Caco-2 (cell line): ENCODE measurements around the gene TXNDC17. TPM values are rescaled to one million over a fixed set of nuclear protein-coding genes. Genes with fewer than 3 reads are reported as not detected.

Experiments used
- BruUV-seq: library from RNA; stranded (reverse); fragments of 400-500 nt; replicated peaks from 2 replicates; lab custom pipeline; 2021; lab: Mats Ljungman, UMichigan
- CTCF ChIA-PET: fragments of 300-600 bp; sonication (Branson Sonifier 250); formaldehyde crosslinking; loops from one replicate; lab custom pipeline; 2022; ENCODE audit warnings: antibody characterized with exemption; lab: Charles Lee
- POLR2A ChIA-PET: fragments of 300-600 bp; sonication (Branson Sonifier 250); formaldehyde crosslinking; loops from one replicate; lab custom pipeline; 2022; ENCODE audit warnings: antibody characterized with exemption; lab: Charles Lee
- DNase-seq, 2 experiments: peaks; one replicate each; pipeline versions ENCODE4 v3.0.0 to v3.0.0-alpha.2; 2020 to 2022
- H3K27me3 ChIP-seq: replicated peaks from 2 replicates; pipeline ENCODE4 v1.6.0; 2011; ENCODE audit warnings: low read length; ENCODE audit not compliant: control insufficient read depth, insufficient read depth
- H3K36me3 ChIP-seq: 2 replicates; pipeline ENCODE4 v1.5.1; 2011; ENCODE audit warnings: low read length; ENCODE audit not compliant: control insufficient read depth, insufficient read depth
- H3K4me1 ChIP-seq: fragments of 250-450 bp; sonication (Bioruptor Pico); 2 replicates; pipeline ENCODE4 v1.5.1; 2020; ENCODE audit warnings: mild to moderate bottlenecking
- H3K4me3 ChIP-seq: 2 replicates; pipeline ENCODE4 v1.5.1; 2011; ENCODE audit warnings: low read depth, mild to moderate bottlenecking, control low read depth, low read length
- H3K9me3 ChIP-seq: fragments of 250-450 bp; sonication (Bioruptor Pico); 2 replicates; pipeline ENCODE4 v1.5.1; 2020; ENCODE audit warnings: mild to moderate bottlenecking, moderate library complexity
- H3K27ac Mint-ChIP-seq: one replicate; pipeline ENCODE4 v1.8.0; 2022; ENCODE audit warnings: mixed read lengths; ENCODE audit not compliant: unreplicated experiment
- H3K27me3 Mint-ChIP-seq: one replicate; pipeline ENCODE4 v1.8.0; 2022; ENCODE audit warnings: mixed read lengths; ENCODE audit not compliant: insufficient read depth, unreplicated experiment
- H3K36me3 Mint-ChIP-seq: one replicate; pipeline ENCODE4 v1.8.0; 2022; ENCODE audit warnings: mild to moderate bottlenecking, mixed read lengths; ENCODE audit not compliant: insufficient read depth, unreplicated experiment
- H3K4me1 Mint-ChIP-seq: one replicate; pipeline ENCODE4 v1.8.0; 2022; ENCODE audit warnings: low read depth, mixed read lengths; ENCODE audit not compliant: unreplicated experiment
- H3K4me3 Mint-ChIP-seq: one replicate; pipeline ENCODE4 v1.8.0; 2022; ENCODE audit warnings: mild to moderate bottlenecking, moderate library complexity, mixed read lengths; ENCODE audit not compliant: unreplicated experiment
- H3K9me3 Mint-ChIP-seq: one replicate; pipeline ENCODE4 v1.8.0; 2022; ENCODE audit warnings: mixed read lengths; ENCODE audit not compliant: unreplicated experiment
- CTCF ChIP-seq, 2 experiments: fragments of 200-600 bp in 1 of 2; IDR thresholded peaks; 1 replicate in 1 of 2; 2 replicates in 1 of 2; pipeline versions ENCODE4 v1.5.1 to v1.8.0; 2011 to 2022; ENCODE audit warnings: antibody characterized with exemption in 1 of 2, control low read depth in 1 of 2, inconsistent platforms in 1 of 2, low read depth in 1 of 2, low read length in 1 of 2, mild to moderate bottlenecking in 1 of 2, moderate library complexity in 1 of 2; ENCODE audit not compliant: insufficient read depth in 1 of 2, severe bottlenecking in 1 of 2, unreplicated experiment in 1 of 2
- intact Hi-C: fragments of 100-400 bp; cut with micrococcal nuclease; formaldehyde crosslinking; loops from one replicate; pipeline ENCODE4 v1.10.0; 2022; ENCODE audit not compliant: unreplicated experiment
- total RNA-seq: library from RNA; stranded (reverse); gene quantifications from 2 replicates; pipeline ENCODE4 v1.2.3, GENCODE V29; 2022

TXNDC17 gene
- total RNA-seq, 1 experiment from 2014 or later = 59.1 TPM

- BruUV-seq = no TSS peak
- H3K4me1 Mint-ChIP-seq = no peaks in the 10 kb centered on the region
- POLR2A ChIA-PET = no interaction called here
- Histone ChIP-seq H3K4me3 (no peak overlapping the region), H3K9me3 (no peaks in the 10 kb centered on the region), H3K36me3 (no peaks in the 10 kb centered on the region), H3K4me1 (no peaks in the 10 kb centered on the region), H3K27me3 (no peaks in the 10 kb centered on the region)
- no peak overlapping the region for H3K4me3 Mint-ChIP-seq
- intact Hi-C loops = no loop called here
- no peaks in the 10 kb centered on the region for H3K27me3 Mint-ChIP-seq
- no peaks in the 10 kb centered on the region for H3K36me3 Mint-ChIP-seq
- no peaks in the 10 kb centered on the region for H3K9me3 Mint-ChIP-seq
- H3K27ac Mint-ChIP-seq = no peak overlapping the region
- DNase-seq = no peak
- TF ChIP-seq CTCF (IDR thresholded peaks at IDR 0.05; ENCODE audit: insufficient read depth in 1 of 2, low read depth in 1 of 2, low read length in 1 of 2, severe bottlenecking in 1 of 2, unreplicated experiment in 1 of 2) = no peak
- CTCF ChIA-PET = no interaction called here
These were observed 44.3 kb downstream of the TXNDC17 start for GRCh38 chr17:6684881-6685767.

GRCh38 chr17:6686026-6686425, 45.2 kb downstream of the TXNDC17 start:
- no peaks in the 10 kb centered on the region for H3K4me1 Mint-ChIP-seq
- Histone ChIP-seq H3K4me1 (no peaks in the 10 kb centered on the region), H3K27me3 (no peaks in the 10 kb centered on the region), H3K4me3 (no peak overlapping the region), H3K36me3 (no peaks in the 10 kb centered on the region), H3K9me3 (no peaks in the 10 kb centered on the region)
- no peak overlapping the region for H3K4me3 Mint-ChIP-seq
- H3K27me3 Mint-ChIP-seq = no peaks in the 10 kb centered on the region
- ChIA-PET POLR2A (no interaction called here), CTCF (no interaction called here)
- TF ChIP-seq CTCF (IDR thresholded peaks at IDR 0.05; ENCODE audit: insufficient read depth in 1 of 2, low read depth in 1 of 2, low read length in 1 of 2, severe bottlenecking in 1 of 2, unreplicated experiment in 1 of 2) = no peak
- no TSS peak for BruUV-seq
- no peak for DNase-seq
- no peaks in the 10 kb centered on the region for H3K36me3 Mint-ChIP-seq
- no peaks in the 10 kb centered on the region for H3K9me3 Mint-ChIP-seq
- no peak overlapping the region for H3K27ac Mint-ChIP-seq
- intact Hi-C loops = no loop called here

- BruUV-seq = no TSS peak
- H3K4me1 ChIP-seq = no peaks in the 10 kb centered on the region
- TF ChIP-seq CTCF (IDR thresholded peaks at IDR 0.05; ENCODE audit: insufficient read depth in 1 of 2, low read depth in 1 of 2, low read length in 1 of 2, severe bottlenecking in 1 of 2, unreplicated experiment in 1 of 2) = no peak
- H3K36me3 ChIP-seq = no peaks in the 10 kb centered on the region
- Mint-ChIP-seq H3K27ac (no peak overlapping the region), H3K9me3 (no peaks in the 10 kb centered on the region), H3K27me3 (no peaks in the 10 kb centered on the region), H3K4me1 (no peaks in the 10 kb centered on the region), H3K36me3 (no peaks in the 10 kb centered on the region), H3K4me3 (no peak overlapping the region)
- intact Hi-C loops = no loop called here
- no peaks in the 10 kb centered on the region for H3K9me3 ChIP-seq
- H3K4me3 ChIP-seq = no peak overlapping the region
- ChIA-PET POLR2A (no interaction called here), CTCF (no interaction called here)
- DNase-seq = no peak
- H3K27me3 ChIP-seq = no peaks in the 10 kb centered on the region
These were observed 48.1 kb downstream of the TXNDC17 start for GRCh38 chr17:6688944-6689343.
